ENCODE data around the gene MAP3K6. TPM values are rescaled to one million over a fixed set of nuclear protein-coding genes. Genes with fewer than 3 reads are reported as not detected.

Gene MAP3K6
- total RNA-seq, 3 donors from 2014 or later, result 18.5 to 38.5 (median 28.5) TPM

- Histone ChIP-seq H3K4me1 (ENCODE audit: low read depth) (no peaks in the 10 kb centered on the region), H3K36me3 (ENCODE audit: low read depth) (no peaks in the 10 kb centered on the region), H3K4me3 (no peak overlapping the region), H3K9me3 (no peaks in the 10 kb centered on the region)
- ATAC-seq, result no peak
- TF ChIP-seq, protein P1, sequence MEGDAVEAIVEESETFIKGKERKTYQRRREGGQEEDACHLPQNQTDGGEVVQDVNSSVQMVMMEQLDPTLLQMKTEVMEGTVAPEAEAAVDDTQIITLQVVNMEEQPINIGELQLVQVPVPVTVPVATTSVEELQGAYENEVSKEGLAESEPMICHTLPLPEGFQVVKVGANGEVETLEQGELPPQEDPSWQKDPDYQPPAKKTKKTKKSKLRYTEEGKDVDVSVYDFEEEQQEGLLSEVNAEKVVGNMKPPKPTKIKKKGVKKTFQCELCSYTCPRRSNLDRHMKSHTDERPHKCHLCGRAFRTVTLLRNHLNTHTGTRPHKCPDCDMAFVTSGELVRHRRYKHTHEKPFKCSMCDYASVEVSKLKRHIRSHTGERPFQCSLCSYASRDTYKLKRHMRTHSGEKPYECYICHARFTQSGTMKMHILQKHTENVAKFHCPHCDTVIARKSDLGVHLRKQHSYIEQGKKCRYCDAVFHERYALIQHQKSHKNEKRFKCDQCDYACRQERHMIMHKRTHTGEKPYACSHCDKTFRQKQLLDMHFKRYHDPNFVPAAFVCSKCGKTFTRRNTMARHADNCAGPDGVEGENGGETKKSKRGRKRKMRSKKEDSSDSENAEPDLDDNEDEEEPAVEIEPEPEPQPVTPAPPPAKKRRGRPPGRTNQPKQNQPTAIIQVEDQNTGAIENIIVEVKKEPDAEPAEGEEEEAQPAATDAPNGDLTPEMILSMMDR (IDR thresholded peaks at IDR 0.05), result no peak
- intact Hi-C loops (cut with DNase I, micrococcal nuclease), result no loop called here
- no peak for DNase-seq
Observed at GRCh38 chr1:27314737-27315136, 52.0 kb downstream of the MAP3K6 start.

GRCh38 chr1:27314169-27314568 is 52.6 kb downstream of the MAP3K6 start:
- ATAC-seq, result no peak
- intact Hi-C loops (cut with DNase I, micrococcal nuclease), result no loop called here

DNA sequence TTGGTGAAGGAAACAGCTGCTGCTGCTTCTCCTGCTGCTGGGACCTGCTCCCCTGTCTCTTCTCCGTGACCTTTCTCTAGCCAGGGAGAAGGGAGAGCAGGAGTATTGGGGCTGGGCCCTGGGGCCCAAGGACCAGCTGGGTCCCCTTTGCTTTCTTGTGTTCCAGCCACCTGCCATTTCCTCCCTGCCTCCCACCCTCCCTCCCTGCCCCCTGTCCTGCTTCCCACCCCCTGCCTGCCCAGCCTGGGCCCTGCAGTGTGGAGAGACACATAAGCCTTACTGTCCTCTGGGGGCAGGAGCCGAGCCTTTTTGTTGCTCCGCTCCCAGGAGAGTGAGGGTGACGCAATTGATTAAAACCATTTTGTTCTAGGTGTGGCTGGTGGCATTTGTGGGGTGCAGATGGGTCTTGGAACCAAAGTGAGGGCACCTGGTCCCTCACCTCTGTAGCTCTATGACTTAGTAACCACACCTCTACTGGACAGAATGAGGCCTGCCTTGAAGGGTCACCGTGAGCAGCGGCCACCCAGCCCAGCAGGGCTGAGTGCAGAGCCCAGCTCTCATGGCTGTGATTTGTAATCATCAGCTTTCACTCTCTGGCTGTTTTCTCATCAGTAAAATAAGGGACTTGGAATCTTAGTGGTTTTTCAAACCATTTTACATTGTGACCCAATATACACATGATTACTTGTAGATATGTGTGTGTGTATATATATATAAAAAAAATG is 58.7 kb downstream of the MAP3K6 start:
- Histone ChIP-seq H3K36me3 (ENCODE audit: low read depth) (no peaks in the 10 kb centered on the region), H3K9me3 (no peaks in the 10 kb centered on the region), H3K4me3 (no peak overlapping the region), H3K4me1 (ENCODE audit: low read depth) (no peaks in the 10 kb centered on the region)
- TF ChIP-seq, protein P1 (IDR thresholded peaks at IDR 0.05), result no peak
- DNase-seq (no peak), ATAC-seq (no peak)
- intact Hi-C loops (cut with DNase I, micrococcal nuclease), result no loop called here

More at GRCh38 chr1:27314169-27314568, 52.6 kb downstream of the MAP3K6 start:
- DNase-seq, result no peak
- Histone ChIP-seq H3K4me1 (ENCODE audit: low read depth) (no peaks in the 10 kb centered on the region), H3K4me3 (no peak overlapping the region), H3K36me3 (ENCODE audit: low read depth) (no peaks in the 10 kb centered on the region), H3K9me3 (no peaks in the 10 kb centered on the region)
- TF ChIP-seq, protein P1 (IDR thresholded peaks at IDR 0.05), result no peak

GRCh38 chr1:27306892-27307761 is 59.6 kb downstream of the MAP3K6 start:
- H3K36me3 ChIP-seq (ENCODE audit: low read depth), result no peaks in the 10 kb centered on the region
- TF ChIP-seq, protein P1 (IDR thresholded peaks at IDR 0.05), result no peak
- peak; percentile 77 for ATAC-seq
- no peaks in the 10 kb centered on the region for H3K9me3 ChIP-seq
- no peaks in the 10 kb centered on the region for H3K4me1 ChIP-seq (ENCODE audit: low read depth)
- H3K4me3 ChIP-seq, result no peak overlapping the region
- intact Hi-C loops (cut with DNase I, micrococcal nuclease), result no loop called here
- DNase-seq, result peak in 1 of 3 donors; percentile 28

DNA sequence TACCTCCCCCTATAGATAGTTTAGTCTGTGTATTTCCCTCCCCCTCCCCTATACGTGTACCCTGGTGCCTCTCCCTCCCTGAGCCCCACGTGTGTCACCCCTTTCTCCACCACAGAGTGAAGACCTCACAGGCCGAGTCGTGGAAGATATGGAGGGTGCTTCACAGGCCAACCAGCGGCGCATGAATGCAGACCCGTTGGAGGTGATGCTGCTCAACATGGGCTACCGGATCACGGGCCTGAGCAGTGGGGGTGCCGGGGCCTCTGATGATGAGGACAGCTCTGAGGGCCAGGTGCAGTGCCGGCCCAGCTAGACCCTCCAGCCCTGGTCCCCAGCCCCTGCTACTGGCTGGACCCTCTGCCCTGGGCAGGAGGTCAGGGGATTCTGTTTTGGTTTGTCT is 60.7 kb downstream of the MAP3K6 start:
- intact Hi-C loops (cut with DNase I, micrococcal nuclease), result no loop called here
- TF ChIP-seq, protein P1 (IDR thresholded peaks at IDR 0.05), result no peak
- H3K4me3 ChIP-seq, result no peak overlapping the region
- ATAC-seq, result no peak
- no peak for DNase-seq
- no peaks in the 10 kb centered on the region for H3K9me3 ChIP-seq
- H3K4me1 ChIP-seq (ENCODE audit: low read depth), result peaks cover 1% of the 10 kb centered on the region
- no peaks in the 10 kb centered on the region for H3K36me3 ChIP-seq (ENCODE audit: low read depth)

Other genes starting within 250 kb of the MAP3K6 start
- gene SLC9A1, start 211.8 kb downstream of the MAP3K6 start, total RNA-seq, result 100 to 1,000 TPM in 1 of 3 donors, 10 to 100 TPM in 2; 77.9 to 126 (median 84.1) TPM
- gene WDTC1, start 132.3 kb downstream of the MAP3K6 start, total RNA-seq, result 10 to 100 TPM; 35.2 to 56.4 (median 45.5) TPM
- 10 to 100 TPM; 30.0 to 30.9 (median 30.8) TPM for gene TMEM222, start 44.8 kb downstream of the MAP3K6 start, total RNA-seq
- 1 to 10 TPM; 4.2 to 9.7 (median 8.7) TPM for gene SYTL1, start 24.9 kb downstream of the MAP3K6 start, total RNA-seq
- gene FCN3, start 7.9 kb upstream of the MAP3K6 start, total RNA-seq, result under 1 TPM in 2 of 3 donors, not detected in 1; 0.60 to 0.79 TPM
- 1 to 10 TPM in 1 of 3 donors, under 1 TPM in 2; 0.29 to 1.3 (median 0.51) TPM for gene CD164L2, start 16.4 kb upstream of the MAP3K6 start, total RNA-seq
- under 1 TPM in 1 of 3 donors, not detected in 2; 0.14 TPM for gene GPR3, start 25.7 kb upstream of the MAP3K6 start, total RNA-seq
- gene WASF2, start 123.2 kb upstream of the MAP3K6 start, total RNA-seq, result 100 to 1,000 TPM; 131 to 159 (median 134) TPM
- gene AHDC1, start 237.2 kb upstream of the MAP3K6 start, total RNA-seq, result 10 to 100 TPM; 13.7 to 58.6 (median 18.7) TPM

All from mucosa of descending colon (tissue), 3 donors.